Osteoblast (primary cell): Measurements from ENCODE around the gene ITFG2. TPM values are rescaled to one million over a fixed set of nuclear protein-coding genes. Genes with fewer than 3 reads are reported as not detected.
A peak's percentile ranks its signal among the peaks of the same experiment; 100 is the strongest.

Experiments
- DNase-seq: peaks from one replicate; pipeline ENCODE4 v3.0.0; 2011; ENCODE audit warnings: low spot score, mixed read lengths; ENCODE audit not compliant: insufficient read length; ENCODE audit errors: missing footprints
- H2AFZ ChIP-seq: 2 replicates; pipeline ENCODE4 v1.6.0; 2011; ENCODE audit warnings: mild to moderate bottlenecking, low read length
- H3K27ac ChIP-seq: 2 replicates; pipeline ENCODE4 v1.5.1; 2011; ENCODE audit warnings: mild to moderate bottlenecking, low read depth, low read length, moderate library complexity
- H3K27me3 ChIP-seq: 2 replicates; pipeline ENCODE4 v1.6.0; 2012; ENCODE audit warnings: mild to moderate bottlenecking, control low read depth, inconsistent platforms, low read length, moderate library complexity; ENCODE audit not compliant: insufficient read depth
- H3K36me3 ChIP-seq: 2 replicates; pipeline ENCODE4 v1.5.1; 2011; ENCODE audit warnings: mild to moderate bottlenecking, low read length, control low read depth, moderate library complexity; ENCODE audit not compliant: insufficient read depth
- H3K4me1 ChIP-seq: 2 replicates; pipeline ENCODE4 v1.5.1; 2011; ENCODE audit warnings: mild to moderate bottlenecking, low read length, control low read depth, moderate library complexity; ENCODE audit not compliant: insufficient read depth
- H3K4me2 ChIP-seq: 2 replicates; pipeline ENCODE4 v1.6.0; 2011; ENCODE audit warnings: mild to moderate bottlenecking, low read length; ENCODE audit not compliant: insufficient read depth
- H3K4me3 ChIP-seq: fragments of 200-600 bp; sonication (generic); 3 replicates; pipeline ENCODE4 v1.5.1; 2012; ENCODE audit warnings: mild to moderate bottlenecking, low read length, inconsistent platforms; ENCODE audit not compliant: insufficient read depth
- H3K79me2 ChIP-seq: 2 replicates; pipeline ENCODE4 v1.6.0; 2012; ENCODE audit warnings: mild to moderate bottlenecking, low read length, control low read depth, inconsistent platforms; ENCODE audit not compliant: insufficient read depth
- H3K9me3 ChIP-seq: 2 replicates; pipeline ENCODE4 v1.5.1; 2011; ENCODE audit warnings: low read depth, low read length, control low read depth
- H4K20me1 ChIP-seq: 2 replicates; pipeline ENCODE4 v1.6.0; 2012; ENCODE audit warnings: mild to moderate bottlenecking, low read length, control low read depth; ENCODE audit not compliant: insufficient read depth
- CTCF ChIP-seq: IDR thresholded peaks from 2 replicates; pipeline ENCODE4 v1.5.1; 2011; ENCODE audit warnings: mild to moderate bottlenecking, low read depth, low read length, moderate library complexity; ENCODE audit errors: extremely low read depth
- total RNA-seq: library from RNA; depleted of rRNA; stranded (reverse); fragments of >200 nt; gene quantifications from 2 replicates; pipeline ENCODE4 v1.2.3, GENCODE V29; 2012

The ITFG2 gene
- total RNA-seq, 1 donor: 20.6 TPM

DNA sequence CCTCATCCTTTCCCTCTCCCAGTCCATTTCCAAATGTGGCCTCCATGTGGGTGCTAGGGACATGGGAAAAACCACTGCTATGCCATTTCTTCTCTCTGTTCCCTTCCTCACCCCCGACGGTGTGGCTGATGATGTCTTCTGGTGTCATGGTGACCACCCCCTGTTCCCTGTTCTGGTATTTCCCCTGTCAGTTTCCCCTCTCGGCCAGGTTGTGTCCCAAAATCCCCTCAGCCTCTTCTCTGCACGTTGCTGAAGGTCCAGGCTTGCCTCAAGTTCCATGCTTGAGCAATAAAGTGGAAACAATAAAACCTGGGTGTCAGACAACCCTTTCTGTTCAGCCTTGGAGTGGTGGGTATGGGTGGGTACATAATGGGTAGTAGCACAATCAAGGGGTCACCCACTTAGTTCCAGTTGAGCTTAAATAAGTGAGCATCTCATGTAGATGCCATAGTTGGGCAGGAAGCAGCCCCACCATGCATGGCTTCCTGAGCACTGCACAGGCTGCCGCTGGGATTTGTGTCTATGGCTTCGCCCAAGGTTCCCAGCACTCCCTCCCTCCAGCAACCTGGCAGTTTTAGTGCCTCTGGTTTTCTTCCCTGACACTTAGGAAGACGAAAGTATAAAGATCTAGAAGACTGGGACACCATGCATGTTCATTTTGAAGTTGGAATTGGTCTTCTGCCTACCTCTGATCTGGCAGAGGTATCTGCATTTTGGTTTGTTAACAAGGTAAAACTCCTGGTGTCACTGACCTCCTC, 8.7 kb upstream of the ITFG2 start:
- no peak overlapping the region for H3K4me3 ChIP-seq
- H3K4me2 ChIP-seq: no peak overlapping the region
- H3K36me3 ChIP-seq: peaks cover 56% of the 10 kb centered on the region
- peaks cover 22% of the 10 kb centered on the region for H3K4me1 ChIP-seq
- no peak overlapping the region for H2AFZ ChIP-seq
- no peak for TF ChIP-seq CTCF
- H3K27me3 ChIP-seq: no peaks in the 10 kb centered on the region
- H4K20me1 ChIP-seq: peaks cover 3% of the 10 kb centered on the region
- no peak for DNase-seq
- no peaks in the 10 kb centered on the region for H3K79me2 ChIP-seq
- no peaks in the 10 kb centered on the region for H3K9me3 ChIP-seq
- H3K27ac ChIP-seq: peak overlapping the region; percentile 82

DNA sequence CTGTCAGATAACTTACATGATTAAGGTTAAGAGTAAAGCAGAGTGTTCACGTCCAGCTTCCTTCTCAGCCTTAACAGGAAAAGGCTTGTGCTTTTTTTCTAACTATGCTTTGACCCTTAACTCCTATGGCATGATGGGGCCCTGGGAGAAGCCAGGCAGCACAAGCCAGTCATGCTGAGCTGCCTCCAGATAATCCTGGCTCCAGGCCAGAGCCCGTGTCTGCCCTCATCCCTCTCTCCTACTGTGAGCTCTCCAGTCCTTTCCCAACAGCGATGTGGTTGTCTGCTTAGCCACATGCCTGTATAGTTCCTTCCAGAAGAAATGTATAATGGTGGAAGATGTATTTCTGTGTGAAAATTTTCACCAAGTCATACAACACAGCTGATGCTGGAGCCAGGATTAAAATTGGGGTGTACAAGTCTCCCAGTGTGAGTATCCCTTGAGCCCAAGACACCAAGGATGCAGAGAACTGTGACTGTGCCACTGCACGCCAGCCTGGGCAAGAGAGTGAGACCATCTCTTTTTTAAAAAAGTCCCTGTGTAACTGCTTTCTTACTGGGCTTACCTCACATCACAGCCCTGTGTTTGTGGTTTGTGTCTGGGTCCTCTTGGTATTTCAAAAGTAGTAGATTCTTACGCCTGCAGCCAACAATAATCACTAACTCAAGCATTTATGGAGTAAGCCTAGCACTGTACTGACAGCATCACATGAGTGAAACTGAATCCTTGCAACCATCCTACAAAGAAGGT, 7.9 kb upstream of the ITFG2 start:
- Histone ChIP-seq H3K4me1 (peaks cover 22% of the 10 kb centered on the region), H3K4me2 (peak overlapping the region; percentile 46)

GRCh38 chr12:2805143-2805520, 7.3 kb upstream of the ITFG2 start:
- DNase-seq: no peak
- TF ChIP-seq CTCF: no peak
- H2AFZ ChIP-seq: no peak overlapping the region
- no peaks in the 10 kb centered on the region for H3K27me3 ChIP-seq
- H3K9me3 ChIP-seq: no peaks in the 10 kb centered on the region
- H3K36me3 ChIP-seq: peaks cover 43% of the 10 kb centered on the region
- H3K4me3 ChIP-seq: no peak overlapping the region
- H3K4me1 ChIP-seq: peaks cover 22% of the 10 kb centered on the region
- peak overlapping the region; percentile 46 for H3K4me2 ChIP-seq
- H3K79me2 ChIP-seq: no peaks in the 10 kb centered on the region
- peaks cover 3% of the 10 kb centered on the region for H4K20me1 ChIP-seq
- peak overlapping the region; percentile 82 for H3K27ac ChIP-seq

More for the DNA sequence above, 7.9 kb upstream of the ITFG2 start:
- Histone ChIP-seq H3K27ac (peak overlapping the region; percentile 82), H3K27me3 (no peaks in the 10 kb centered on the region), H3K79me2 (no peaks in the 10 kb centered on the region), H4K20me1 (peaks cover 3% of the 10 kb centered on the region), H2AFZ (no peak overlapping the region), H3K9me3 (no peaks in the 10 kb centered on the region), H3K36me3 (peaks cover 49% of the 10 kb centered on the region), H3K4me3 (no peak overlapping the region)
- peak; percentile 93 for DNase-seq
- no peak for TF ChIP-seq CTCF

DNA sequence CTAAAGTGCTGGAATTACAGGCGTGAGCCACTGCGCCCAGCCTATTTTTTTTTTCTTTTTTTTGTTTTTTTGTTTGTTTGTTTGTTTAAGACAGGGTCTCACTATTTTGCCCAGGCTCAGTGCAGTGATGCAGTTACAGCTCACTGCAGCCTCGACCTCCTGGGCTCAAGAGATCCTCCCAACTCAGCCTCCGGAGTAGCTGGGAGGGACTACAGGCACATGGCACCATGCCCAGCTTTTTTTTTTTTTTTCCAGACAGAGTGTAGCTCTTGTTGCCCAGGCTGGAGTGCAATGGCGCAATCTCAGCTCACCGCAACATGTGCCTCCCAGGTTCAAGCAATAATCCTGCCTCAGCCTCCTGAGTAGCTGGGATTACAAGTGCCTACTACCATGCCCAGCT, 5.8 kb upstream of the ITFG2 start:
- Histone ChIP-seq H3K9me3 (no peaks in the 10 kb centered on the region), H3K4me1 (peaks cover 24% of the 10 kb centered on the region), H3K4me2 (no peak overlapping the region), H2AFZ (no peak overlapping the region), H3K36me3 (peaks cover 28% of the 10 kb centered on the region), H3K79me2 (peaks cover 2% of the 10 kb centered on the region), H3K4me3 (no peak overlapping the region), H4K20me1 (peaks cover 3% of the 10 kb centered on the region), H3K27ac (no peak overlapping the region), H3K27me3 (no peaks in the 10 kb centered on the region)
- no peak for DNase-seq
- no peak for TF ChIP-seq CTCF
